Fibroblast of mammary gland (primary cell): Measurements from ENCODE around the gene TSPAN14.

Experiments used
- DNase-seq: peaks from one replicate; pipeline ENCODE4 v3.0.0-alpha.2; 2010; ENCODE audit warnings: low read depth
- H3K4me3 ChIP-seq: 2 replicates; pipeline ENCODE4 v1.5.1; 2011; ENCODE audit warnings: low read depth, mild to moderate bottlenecking, low read length, moderate library complexity; ENCODE audit not compliant: control insufficient read depth
- TF ChIP-seq, protein P1 (sequence below): conservative IDR thresholded peaks from 2 replicates; pipeline ENCODE4 v1.5.1; 2011; ENCODE audit warnings: low read depth, low read length, inconsistent platforms; ENCODE audit not compliant: control insufficient read depth, insufficient read depth

The TSPAN14 gene

GRCh38 chr10:80461208-80462183 is 7.4 kb downstream of the TSPAN14 start:
- H3K4me3 ChIP-seq: no peak overlapping the region
- peak; percentile 53 for DNase-seq
- TF ChIP-seq, protein P1, sequence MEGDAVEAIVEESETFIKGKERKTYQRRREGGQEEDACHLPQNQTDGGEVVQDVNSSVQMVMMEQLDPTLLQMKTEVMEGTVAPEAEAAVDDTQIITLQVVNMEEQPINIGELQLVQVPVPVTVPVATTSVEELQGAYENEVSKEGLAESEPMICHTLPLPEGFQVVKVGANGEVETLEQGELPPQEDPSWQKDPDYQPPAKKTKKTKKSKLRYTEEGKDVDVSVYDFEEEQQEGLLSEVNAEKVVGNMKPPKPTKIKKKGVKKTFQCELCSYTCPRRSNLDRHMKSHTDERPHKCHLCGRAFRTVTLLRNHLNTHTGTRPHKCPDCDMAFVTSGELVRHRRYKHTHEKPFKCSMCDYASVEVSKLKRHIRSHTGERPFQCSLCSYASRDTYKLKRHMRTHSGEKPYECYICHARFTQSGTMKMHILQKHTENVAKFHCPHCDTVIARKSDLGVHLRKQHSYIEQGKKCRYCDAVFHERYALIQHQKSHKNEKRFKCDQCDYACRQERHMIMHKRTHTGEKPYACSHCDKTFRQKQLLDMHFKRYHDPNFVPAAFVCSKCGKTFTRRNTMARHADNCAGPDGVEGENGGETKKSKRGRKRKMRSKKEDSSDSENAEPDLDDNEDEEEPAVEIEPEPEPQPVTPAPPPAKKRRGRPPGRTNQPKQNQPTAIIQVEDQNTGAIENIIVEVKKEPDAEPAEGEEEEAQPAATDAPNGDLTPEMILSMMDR: no peak

DNA sequence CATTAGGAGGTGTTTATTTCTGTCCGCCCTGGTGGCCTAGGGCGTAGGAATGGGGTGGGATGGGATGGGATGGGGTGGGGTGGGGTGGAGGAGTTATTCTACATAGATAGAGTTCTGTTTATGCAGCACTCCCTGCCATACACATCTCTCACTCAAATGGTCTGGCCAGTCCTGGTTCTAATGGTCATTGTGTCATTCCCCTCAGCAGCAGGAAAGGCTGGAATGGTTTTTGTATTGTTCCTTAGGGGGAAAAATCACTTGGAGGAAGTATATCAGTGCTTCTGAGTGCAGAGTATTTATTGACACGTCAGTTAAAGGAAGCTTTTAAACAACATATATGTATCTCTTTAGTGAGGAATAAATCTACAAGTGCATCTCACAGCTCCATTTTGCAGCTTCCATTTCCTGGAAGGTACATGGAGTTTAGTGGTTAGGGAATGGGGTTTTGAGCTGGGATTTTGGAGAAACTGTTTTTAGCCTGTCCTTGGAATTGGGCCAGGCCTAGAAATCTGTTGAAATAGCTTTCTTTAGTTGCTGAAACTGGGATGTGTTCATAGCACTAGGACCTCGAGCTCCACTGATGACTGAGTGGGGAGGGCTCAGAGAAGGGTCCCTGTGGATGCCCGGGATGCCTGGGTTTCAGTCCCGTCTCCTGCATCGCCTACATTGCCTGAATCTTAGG is 8.3 kb downstream of the TSPAN14 start:
- TF ChIP-seq, protein P1: no peak

DNA sequence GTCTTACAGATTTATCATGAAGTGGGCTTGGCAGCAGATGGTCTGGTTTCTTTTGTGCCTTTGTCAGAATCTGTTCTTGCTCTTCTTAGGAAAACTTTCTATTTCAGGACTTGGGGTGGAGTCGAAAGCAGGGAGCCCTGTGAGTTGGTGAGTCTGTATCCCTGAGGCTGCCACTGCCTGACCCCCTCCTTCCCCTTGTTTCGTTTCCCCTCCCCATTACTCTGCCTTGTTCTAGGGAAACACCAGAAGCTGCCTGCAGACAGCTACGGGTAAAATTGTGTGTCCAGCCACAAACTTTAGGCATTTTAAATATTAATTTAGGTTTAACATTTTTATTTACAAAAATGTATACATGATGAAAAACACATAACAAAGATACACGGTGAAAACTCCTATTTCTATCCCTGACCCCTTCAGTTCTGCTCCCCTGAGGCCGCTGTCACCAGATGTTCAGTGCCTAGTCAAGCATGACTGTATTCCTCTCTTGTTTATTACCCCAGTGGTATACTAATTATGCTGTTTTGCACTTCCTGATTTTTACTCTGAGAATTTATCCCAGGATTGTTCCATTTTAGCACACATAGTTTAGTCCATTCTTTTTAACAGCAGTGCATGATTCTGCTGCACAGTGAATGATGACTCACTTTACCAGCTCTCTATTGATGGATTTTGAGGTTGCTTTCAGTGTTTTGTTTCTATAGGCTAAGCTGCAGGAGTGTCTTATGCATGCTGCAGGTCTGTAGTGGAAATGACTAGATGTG is 9.1 kb downstream of the TSPAN14 start:
- no peak overlapping the region for H3K4me3 ChIP-seq
- TF ChIP-seq, protein P1: no peak
- peak; percentile 74 for DNase-seq

More for the DNA sequence above, 8.3 kb downstream of the TSPAN14 start:
- DNase-seq: peak; percentile 65
- no peak overlapping the region for H3K4me3 ChIP-seq

DNA sequence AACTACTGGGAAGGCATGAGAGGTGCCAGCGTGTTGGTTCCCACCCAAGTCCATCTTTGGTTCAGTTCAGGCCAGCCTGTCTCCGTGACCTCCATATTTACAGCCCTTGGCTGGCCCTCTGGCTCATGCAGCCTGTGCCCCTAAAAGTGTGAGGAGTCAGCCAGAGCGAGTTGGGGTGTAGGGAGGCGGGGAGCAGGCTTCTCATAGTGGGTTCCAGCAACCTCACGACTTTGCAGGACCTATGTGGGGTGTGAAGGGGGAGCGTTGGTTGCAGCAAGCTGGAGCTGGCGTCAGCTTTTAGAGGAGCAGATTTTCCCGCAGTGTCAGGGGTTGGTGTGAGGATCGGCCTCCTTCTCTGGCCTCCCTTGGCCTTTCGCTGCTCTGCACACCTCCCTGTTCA is 9.8 kb downstream of the TSPAN14 start:
- TF ChIP-seq, protein P1: no peak
- no peak for DNase-seq
- no peak overlapping the region for H3K4me3 ChIP-seq

DNA sequence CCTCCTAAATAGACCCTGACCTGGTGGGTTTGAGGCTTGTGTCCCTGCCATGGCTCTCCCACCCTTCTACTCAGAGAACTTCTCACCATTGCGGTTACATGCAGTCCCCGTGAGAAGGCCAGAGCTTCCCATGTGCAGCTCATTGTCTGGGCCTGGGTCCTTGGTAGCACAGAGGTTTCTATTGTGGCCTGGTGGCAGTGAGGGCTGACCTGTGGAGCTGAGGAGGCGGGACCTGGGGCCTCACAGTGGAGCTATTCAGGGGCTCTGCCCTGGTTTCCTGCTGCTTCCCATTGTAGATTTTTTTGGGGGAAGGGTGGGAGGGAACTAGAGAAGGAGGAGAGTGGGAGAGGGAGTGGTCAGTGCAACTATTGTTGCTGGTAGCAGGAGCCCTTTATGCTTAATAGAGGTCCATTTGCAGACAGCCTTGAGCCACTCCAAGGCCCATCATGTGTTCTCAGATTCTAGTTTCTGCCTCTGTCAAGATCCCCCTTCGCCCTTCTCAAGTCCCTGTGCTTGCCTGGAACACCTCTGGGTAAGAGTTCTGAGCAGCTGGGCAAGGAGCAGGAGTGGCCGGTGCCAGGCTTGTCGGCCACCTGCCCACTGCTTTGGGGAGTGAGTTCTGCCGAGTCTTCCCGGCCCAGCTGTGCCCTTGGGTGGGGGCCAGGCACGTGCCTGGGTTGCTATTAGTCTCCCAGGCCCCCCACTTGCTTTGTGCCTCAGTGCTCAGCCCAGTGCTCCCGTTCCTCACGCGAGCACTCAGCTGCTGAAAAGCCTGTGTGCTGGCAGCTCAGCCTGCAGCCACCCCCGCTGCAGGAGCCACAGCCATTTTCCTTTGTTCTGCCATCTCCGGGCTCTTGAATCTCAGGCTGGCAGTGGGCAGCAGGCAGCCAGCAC is 10.7 kb downstream of the TSPAN14 start:
- TF ChIP-seq, protein P1: no peak
- no peak overlapping the region for H3K4me3 ChIP-seq
- no peak for DNase-seq
